GM03348 (cell line): ENCODE measurements around the gene ZNF280D.
A peak's percentile ranks its signal among the peaks of the same experiment; 100 is the strongest.
"Not testable (repeated sequence)": the region's sequence is repeated elsewhere in the genome, so short reads cannot be mapped to it uniquely, and the experiment has no call there.

Experiments used
- DNase-seq: peaks from one replicate; pipeline ENCODE4 v3.0.0; 2012; ENCODE audit warnings: low spot score

The ZNF280D gene

DNA sequence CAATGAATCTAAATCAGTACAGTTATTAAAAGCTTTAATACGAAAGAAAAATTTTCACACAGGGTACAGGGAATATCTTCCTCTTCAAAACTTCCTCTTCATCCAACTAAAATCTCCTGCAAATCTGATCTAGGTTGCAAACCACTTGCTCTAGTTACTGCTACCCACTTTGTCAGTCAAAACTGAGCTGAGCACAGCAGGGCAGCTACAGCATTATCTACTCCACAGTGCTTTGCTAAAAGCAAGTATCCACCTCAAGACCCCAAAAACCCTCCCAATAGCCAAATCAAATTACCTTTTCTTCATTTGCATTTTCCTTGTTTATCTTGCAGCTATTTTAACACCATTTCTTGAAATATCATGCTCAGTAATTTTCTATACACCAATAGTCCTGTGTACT is 14.7 kb downstream of the ZNF280D start:
- no peak for DNase-seq

DNA sequence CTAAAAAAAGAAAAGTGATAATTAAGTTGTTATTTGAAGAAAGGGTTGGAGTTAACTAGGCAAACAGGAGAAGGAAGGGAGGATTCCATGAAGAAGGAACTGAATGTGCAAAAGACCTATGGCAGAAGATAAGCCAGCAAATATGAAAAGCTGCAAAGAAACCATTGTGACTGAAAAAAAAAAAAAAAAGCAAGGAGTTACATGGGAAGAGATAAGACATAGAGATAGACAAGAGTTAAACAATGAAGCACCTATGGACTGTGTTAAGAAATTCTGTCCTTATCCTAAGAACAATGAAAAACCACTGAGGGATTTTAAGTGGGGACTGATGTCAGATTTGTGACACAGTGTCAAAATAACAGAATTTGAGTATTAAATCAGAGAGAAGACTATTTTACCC is 17.0 kb downstream of the ZNF280D start:
- DNase-seq, result no peak

DNA sequence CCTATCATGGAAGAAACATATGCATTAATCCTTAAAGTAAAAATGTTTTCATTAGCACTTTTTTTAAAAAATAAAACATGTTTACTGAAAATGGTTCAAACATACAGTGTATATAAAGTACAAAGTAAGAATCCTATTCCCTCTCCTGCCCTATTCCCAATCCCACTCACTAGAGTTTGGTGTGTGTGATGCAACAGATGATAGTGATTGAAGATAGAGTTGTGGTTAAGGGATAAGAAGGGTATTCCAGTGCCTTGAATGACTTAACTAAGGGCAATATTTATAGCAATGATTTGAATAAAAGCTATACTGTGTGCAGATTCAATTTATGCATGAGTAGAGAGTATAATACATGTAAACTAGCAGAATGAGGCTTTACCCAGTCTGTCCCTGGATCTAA is 18.1 kb downstream of the ZNF280D start:
- DNase-seq, result no peak

DNA sequence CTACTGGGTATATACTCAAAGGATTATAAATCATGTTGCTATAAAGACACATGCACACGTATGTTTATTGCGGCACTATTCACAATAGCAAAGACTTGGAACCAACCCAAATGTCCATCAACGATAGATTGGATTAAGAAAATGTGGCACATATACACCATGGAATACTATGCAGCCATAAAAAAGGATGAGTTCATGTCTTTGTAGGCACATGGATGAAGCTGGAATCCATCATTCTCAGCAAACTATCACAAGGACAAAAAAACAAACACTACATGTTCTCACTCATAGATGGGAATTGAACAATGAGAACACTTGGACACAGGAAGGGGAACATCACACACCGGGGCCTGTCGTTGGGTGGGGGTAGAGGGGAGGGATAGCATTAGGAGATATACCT is 23.8 kb downstream of the ZNF280D start:
- not testable (repeated sequence) for DNase-seq

DNA sequence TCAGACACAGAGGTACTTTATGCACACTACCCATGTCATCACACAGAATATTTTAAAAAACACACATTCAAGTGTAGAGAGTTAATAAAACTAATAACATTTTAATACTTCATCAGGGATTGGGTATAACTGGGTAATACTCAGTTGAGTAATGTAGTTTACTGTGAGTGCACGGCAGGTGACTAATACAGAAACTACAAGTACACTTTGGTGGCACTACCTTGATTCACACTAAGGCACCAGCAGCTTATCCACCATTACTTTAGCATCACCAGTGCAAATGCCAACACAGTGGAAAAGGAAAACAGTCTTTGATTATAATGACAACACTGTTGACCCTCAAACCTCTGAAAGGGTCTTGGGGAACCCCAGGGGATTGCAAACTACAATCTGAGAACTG is 33.6 kb downstream of the ZNF280D start:
- no peak for DNase-seq

DNA sequence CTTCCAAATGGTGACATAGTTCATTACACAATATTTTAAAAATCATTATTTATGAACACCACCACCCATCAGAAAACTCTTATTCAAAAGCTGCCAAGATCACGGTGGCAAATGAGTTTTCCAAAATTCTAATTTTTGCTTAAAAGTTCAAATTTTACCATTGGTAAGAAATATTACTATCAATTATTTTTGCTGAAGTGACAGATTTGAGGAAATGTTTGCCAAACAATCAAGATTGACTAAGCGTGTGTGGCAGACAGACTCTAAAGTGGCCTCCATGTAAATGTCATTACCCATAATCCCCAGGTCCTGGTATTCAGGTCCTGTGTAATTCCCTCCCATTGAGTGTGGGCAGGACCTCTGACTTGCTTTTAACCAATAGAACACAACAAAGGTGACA is 35.0 kb downstream of the ZNF280D start:
- DNase-seq, result no peak

DNA sequence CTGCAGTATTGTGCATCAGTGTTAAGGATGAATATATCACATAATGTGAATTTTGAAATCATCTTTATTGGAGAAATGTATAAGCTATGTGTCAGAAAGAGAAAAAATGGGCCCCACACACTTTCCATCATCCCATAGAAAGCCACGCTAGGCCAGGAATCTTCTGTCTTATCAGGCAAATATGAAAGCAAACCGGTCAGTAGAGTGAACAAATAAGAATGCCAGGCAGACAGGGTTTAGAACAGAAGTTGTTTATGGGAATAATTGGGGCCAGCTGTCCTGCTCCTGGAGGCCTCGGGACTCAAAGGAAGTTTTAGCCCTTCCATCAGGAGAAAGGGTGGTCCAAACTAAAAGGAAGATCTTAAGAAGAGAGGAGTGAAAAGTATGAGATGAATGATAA is 39.5 kb downstream of the ZNF280D start:
- peak; percentile 16 for DNase-seq

DNA sequence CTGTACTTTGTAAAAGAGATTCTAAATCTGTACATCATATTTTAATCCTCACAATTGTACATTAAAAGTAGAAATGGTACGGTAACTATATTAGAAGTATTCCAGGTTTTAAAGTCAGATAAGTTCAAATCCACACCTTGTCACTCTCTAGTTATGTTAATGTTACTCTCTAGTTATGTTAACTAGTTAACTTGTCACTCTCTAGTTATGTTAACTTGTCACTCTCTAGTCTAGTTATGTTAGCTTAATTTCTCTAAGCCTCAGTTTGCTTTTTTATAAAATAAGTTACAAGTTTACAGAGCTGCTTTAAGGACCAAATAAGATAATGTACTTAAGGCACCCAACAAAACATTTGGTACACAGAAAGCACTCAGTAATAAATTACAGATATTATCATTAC is 42.6 kb downstream of the ZNF280D start:
- DNase-seq, result no peak

DNA sequence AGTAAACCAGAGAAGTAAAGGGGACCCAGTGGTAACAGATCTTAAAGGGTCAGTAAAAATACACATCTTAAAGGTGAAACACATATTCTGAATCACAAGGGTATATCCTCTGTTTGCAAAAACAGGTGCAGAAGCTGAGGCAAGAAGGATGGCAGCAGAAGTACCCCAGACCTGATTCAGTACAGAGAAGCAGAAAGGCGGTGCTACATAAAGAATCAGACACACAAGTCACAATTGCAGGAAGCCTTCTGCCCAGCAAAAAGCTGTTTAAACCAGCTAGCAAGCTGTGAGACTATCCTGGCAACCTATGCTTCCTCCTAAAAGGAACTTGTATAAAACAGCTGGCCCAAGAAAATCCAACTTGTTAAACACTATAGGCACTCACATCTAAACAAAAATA is 49.4 kb downstream of the ZNF280D start:
- DNase-seq, result no peak

DNA sequence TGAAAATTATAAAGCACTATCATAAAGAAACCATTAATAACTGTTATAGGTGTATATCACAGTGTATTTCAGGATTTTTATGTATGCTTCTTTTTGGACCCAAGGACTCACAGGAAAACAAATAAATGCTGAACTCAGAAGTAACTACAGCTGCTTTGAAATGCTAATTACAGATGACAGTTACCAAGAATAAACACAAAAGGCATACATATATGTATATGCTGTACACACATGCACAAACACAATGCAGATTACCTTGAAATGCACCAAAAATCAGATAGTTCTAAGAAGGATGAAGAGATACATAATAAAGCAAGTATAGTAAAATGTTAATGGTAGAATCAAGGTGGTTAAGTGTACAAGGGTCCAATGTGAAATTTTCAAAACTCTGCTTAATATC is 52.2 kb downstream of the ZNF280D start:
- no peak for DNase-seq

DNA sequence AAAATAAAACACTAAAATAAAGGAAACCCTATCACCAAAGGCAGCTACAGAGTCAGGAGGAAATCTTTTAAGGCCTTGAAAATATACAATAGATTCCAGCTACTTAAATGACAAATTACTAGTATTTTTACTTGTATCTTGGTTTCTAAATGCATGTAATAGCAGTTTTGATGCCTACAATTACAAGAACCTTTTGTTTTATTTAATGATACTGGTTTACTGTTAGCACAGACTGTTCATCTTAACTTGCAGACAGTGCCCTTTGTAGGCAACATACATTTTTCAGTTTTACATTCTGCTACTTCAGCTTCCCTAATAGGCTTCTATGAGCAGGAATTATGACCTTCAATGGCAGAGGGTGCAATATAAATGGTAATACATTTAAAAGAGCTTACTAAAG is 54.1 kb downstream of the ZNF280D start:
- no peak for DNase-seq

DNA sequence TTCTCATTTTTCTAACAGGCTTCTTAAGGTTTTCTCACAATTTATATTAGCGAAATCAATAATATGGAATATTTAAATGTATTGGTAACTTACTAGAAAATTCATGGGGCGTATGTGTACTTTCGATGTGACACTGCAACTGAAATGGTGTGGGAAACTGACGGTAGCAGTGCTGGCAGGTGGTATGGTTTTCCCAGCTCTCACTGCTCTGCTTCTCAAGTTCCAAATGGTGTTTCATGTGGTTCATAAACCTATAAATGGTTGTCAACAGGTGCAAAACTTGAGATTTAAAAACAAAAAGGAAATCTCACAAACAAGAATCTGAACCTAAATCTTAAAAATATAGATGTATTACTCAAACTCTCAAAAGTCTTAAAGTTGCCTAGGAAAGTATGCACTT is 54.7 kb downstream of the ZNF280D start:
- no peak for DNase-seq

DNA sequence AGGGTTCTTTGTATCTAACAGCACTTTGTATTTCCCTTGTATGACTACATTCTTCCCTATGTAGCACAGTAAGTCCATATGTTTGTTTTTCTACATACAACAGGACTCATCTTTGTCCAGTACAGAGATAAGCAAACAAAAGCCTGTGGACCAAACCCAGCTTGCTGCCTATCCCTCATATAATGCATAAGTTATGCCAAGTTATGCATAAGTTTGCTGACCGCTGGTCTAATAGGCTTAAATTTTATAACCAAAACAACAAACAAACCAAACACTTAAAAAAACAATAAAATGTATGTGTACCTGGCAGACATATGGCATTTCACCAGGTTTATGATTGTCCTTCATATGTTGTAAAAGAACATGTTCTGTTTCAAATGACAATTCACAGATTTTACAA is 56.0 kb downstream of the ZNF280D start:
- no peak for DNase-seq

DNA sequence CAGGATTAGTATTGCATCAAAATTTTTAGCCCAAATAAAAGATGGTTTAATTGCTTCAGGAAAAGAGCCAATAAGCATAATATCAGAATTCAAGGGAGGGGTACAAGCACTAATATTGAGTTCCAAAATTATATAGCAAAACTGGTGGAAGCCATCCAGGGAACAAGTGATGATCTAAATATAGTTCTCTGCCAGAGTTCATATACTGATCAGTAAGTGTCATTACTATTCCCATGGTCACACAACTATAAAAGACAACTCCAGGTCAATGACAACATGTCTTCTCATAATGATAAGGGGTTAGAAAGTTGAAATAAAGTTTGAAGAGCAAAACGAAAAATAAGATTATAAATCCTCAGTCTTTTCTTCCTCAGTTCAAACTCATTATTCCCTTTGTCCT is 57.4 kb downstream of the ZNF280D start:
- DNase-seq, result no peak

DNA sequence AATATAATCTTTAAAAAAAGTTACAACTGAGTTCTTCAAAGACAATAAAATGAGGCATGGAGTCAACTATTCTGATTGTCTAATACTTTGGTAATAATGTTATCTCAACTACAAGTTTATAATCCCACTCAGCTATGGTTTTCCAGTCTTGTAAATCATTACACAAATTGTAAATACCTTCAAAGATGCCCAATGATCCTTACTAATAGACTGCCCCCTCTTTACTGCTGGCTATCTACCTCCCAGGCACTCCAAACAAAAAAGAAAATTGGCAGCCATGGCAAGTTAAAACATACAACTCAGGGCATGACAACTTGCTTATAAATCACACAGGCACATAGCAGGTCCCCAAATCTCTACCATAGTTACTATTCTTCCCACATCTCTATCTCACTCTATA is 58.5 kb downstream of the ZNF280D start:
- DNase-seq, result no peak

DNA sequence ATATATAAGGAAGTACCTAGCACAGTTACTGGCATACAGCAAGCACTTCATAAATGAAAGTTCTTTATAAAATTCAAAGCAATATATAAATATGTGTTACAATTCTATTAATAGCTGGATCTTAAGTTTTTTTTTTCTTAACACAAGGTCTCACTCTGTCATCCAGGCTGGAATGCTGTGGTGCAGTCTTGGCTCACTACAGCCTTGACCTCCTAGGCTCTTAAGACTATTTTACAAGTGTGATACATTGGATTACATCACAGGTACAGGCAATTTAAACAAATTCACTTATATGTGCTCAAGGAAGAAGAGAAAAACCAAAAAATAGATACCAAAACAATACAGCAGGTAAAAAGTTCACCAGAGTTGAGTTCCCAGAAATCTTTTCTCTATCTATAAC is 60.6 kb downstream of the ZNF280D start:
- DNase-seq, result no peak

DNA sequence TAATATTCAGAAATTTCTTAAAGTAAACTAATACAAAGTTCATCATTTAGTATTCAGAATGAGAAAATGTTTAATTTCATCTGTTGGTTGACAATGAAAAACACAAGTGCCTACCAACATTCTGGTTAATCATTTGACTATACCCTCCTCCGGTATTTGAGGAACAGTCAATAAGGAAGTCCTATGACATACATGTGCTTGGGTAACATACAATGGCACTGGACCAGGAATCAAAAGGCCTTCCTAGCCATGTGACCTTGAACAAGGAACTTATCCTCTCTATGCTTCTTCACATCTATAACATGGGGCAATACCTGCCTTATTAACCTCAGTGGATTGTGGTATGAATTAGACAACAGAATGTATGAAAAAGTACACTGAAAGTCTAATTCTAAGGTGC is 65.8 kb downstream of the ZNF280D start:
- no peak for DNase-seq

DNA sequence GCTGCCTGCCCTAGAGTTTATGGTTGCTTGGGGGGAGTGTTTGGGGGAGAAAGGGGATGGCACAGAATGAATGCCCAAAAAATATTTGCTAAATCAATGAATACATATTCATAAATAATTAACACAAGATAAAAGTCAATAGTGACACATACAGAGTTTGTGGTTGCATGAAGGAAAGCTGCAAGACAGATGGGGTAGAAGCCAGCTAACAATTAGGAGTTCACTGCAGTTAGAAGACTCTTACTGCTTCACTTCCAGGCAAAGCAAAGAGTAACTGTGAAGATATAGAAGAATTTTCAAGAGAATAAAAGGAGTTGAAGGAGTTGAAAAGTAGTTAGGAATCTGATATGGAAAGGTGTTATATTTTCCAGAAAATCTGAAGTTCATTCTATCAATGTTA is 72.4 kb downstream of the ZNF280D start:
- no peak for DNase-seq

DNA sequence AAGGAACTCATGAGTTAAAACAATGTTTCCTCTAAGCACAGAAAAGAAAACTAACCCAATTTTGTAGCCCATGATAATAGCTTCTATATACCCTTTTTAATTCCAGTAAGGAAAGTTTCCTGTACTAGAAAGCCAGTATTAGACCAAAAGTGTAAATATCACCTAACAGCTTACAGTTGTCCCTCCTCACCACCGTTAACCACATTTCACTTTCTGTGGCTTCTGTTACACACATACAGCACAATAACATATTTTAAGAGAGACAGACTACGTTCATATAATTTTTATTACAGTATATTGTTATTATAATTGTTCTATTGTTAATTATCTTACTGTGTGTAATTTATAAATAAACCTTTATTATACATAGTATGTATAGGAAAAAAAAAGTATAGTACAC is 74.1 kb downstream of the ZNF280D start:
- DNase-seq, result no peak

DNA sequence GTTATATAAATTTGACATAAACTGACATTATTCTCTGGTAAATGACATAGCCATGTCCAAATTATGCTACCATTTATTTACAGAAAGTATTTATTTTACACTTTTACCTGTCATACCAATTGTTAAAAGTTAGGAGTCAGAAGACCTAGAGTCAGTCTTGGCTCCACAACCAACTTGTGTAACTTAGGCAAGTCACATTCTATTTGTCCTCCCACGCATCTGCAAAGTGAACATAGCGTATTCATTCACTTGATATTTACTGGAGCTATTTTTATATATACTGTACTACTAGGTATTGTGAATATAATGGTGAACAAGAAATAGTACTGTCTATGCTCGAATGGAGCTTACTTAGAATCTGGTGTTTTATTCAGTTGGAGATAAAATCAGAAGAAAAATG is 78.7 kb downstream of the ZNF280D start:
- DNase-seq, result no peak

DNA sequence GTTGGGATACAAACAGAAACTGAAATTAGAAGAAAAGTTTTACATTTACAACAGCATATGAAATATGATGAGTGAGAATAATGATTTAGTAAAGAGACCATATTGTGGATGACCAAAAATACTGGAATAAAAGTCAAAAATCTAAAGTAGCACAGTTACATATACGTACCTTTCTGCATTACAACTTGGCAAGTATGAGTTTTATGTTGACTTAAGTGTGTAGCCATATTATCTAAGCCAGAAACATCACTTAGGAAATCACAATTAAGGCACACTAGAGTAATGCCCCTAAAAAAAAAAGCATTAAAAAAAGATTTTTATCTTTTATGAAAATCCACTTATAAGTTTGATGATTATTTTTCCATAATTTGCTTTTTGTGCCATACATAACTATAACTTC is 79.1 kb downstream of the ZNF280D start:
- no peak for DNase-seq

DNA sequence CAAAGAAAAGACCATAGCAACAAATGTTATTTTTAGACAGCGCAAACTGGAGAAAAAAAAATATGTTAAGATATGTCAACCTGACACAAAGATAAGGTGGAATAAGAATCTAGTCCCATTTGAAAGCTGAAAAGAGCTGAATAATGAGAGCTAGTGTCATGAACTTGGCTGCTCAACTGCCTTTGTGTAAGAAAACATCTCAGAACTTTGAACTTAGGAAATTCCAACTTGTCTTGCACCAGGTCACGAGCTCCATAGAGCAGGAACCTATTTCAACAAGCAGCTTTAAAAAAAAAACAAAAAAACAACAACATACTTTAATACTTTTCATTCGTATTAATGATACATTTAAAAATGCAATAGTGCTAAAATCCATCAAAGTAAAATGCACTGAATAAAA is 79.5 kb downstream of the ZNF280D start:
- DNase-seq, result no peak

DNA sequence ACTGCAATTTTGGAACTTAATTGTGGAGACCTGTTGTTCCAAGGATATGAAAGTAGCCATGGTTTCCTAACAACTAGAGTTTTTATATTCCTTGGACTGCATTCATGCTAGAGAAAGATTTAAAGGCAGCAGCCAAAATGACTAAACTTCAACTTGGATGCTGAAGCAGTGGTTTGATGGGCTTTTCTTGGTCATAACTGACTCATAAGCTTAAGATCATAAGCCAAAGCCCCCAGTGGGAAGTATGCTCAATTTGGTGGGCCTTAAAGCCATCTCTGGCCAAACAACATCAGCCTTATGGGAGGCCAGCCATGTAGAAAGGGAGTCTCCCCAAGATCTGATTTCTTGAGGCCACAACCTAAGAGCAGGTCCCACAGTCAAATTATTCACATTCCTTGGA is 80.2 kb downstream of the ZNF280D start:
- DNase-seq, result no peak

DNA sequence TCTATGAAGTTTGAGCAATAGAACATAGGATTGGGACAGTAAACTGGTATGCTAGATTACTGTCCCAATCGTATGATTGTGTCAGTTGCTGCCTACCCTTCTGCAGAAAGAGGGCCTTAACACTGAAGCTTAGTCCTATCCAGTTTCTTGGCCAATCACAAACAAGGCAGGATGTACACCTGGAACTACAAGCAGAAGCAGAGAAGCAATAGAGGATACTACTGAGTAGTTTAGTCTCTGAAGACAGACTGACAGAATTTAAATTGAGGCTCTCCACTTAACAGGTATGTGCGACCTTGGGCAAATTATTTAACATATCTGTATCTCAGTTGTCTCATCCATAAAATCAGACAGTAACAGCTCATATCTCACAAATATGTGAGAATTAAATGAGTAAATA is 85.0 kb downstream of the ZNF280D start:
- DNase-seq, result no peak

DNA sequence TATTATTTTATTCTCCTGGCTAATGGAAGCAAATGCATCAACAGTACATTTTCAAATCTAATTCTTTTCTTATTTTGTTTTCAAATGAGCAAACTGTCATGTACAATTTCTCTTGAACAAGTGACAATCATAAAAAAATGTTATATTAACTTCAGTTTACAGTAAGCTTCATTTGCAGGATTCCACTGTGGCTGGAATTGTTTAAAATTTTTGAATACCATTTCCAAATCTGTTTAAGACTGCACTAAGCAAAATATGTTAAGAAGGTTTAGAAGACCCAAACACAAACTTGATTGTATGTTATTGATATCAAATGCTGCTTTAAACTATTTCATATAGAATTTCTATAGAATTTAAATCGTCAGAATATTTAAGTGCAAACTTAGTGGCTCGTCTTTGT is 92.8 kb downstream of the ZNF280D start:
- no peak for DNase-seq

DNA sequence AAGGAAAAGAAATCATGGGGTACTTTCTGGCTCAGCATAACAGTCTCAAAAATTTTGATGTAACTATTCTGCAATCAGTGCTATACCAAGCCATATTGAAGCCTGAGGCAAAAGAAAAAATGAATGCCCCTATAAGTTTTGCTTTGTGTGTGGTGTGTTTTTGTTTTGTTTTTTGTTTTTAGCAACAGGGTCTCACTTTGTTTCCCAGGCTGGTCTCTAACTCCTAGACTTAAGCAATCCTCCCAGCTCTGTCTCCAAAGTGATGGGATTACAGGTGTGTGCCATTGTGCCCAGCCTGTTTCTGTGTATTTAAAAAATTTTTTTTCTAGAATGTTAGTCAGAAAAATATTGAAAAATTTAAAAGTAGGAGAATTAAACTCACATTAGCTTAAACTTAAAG is 93.2 kb downstream of the ZNF280D start:
- no peak for DNase-seq
